Activated naive CD8-positive, alpha-beta T cell treated with anti-CD3 and anti-CD28 coated beads, Interleukin-2, amount 50 U/mL, for 24 hours (primary cell): ENCODE results near the gene CENPQ.
"Not testable (repeated sequence)": the region's sequence is repeated elsewhere in the genome, so short reads cannot be mapped to it uniquely, and the experiment has no call there.

Source experiments
- ATAC-seq: fragments of 150-1000 bp; cut with Tn5 transposase; one replicate; pipeline ENCODE4 v1.10.0; 2021
- DNase-seq: peaks from one replicate; pipeline ENCODE4 v3.0.0; 2021
- H3K27ac Mint-ChIP-seq: one replicate; pipeline ENCODE4 v1.8.0; 2021; ENCODE audit warnings: mild to moderate bottlenecking, mixed read lengths
- H3K27me3 Mint-ChIP-seq: one replicate; pipeline ENCODE4 v1.8.0; 2021; ENCODE audit warnings: mixed read lengths
- H3K36me3 Mint-ChIP-seq: one replicate; pipeline ENCODE4 v1.8.0; 2021; ENCODE audit warnings: low read depth, mixed read lengths
- H3K4me1 Mint-ChIP-seq: one replicate; pipeline ENCODE4 v1.8.0; 2021; ENCODE audit warnings: mixed read lengths
- H3K4me3 Mint-ChIP-seq: one replicate; pipeline ENCODE4 v1.8.0; 2021; ENCODE audit warnings: mild to moderate bottlenecking, moderate library complexity, mixed read lengths
- H3K9me3 Mint-ChIP-seq: one replicate; pipeline ENCODE4 v1.8.0; 2021; ENCODE audit warnings: mixed read lengths

The CENPQ gene

GRCh38 chr6:49479308-49479970, 16.3 kb downstream of the CENPQ start:
- Mint-ChIP-seq H3K27me3 (no peaks in the 10 kb centered on the region), H3K4me1 (no peaks in the 10 kb centered on the region), H3K36me3 (peaks cover 35% of the 10 kb centered on the region), H3K4me3 (no peak overlapping the region), H3K27ac (no peak overlapping the region), H3K9me3 (no peaks in the 10 kb centered on the region)
- ATAC-seq, result no peak
- DNase-seq, result no peak

- not testable (repeated sequence) for ATAC-seq, H3K27ac Mint-ChIP-seq, DNase-seq, H3K4me3 Mint-ChIP-seq, H3K9me3 Mint-ChIP-seq, H3K27me3 Mint-ChIP-seq, H3K4me1 Mint-ChIP-seq
- H3K36me3 Mint-ChIP-seq, result peaks cover 18% of the 10 kb centered on the region
Observed at GRCh38 chr6:49481846-49482245, 18.7 kb downstream of the CENPQ start.

GRCh38 chr6:49483380-49483779, 20.2 kb downstream of the CENPQ start:
- not testable (repeated sequence) for H3K9me3 Mint-ChIP-seq, H3K27ac Mint-ChIP-seq, H3K4me1 Mint-ChIP-seq, ATAC-seq, H3K27me3 Mint-ChIP-seq, DNase-seq, H3K4me3 Mint-ChIP-seq
- peaks cover 20% of the 10 kb centered on the region for H3K36me3 Mint-ChIP-seq

GRCh38 chr6:49490633-49491032, 27.5 kb downstream of the CENPQ start:
- H3K27me3 Mint-ChIP-seq, result no peaks in the 10 kb centered on the region
- H3K9me3 Mint-ChIP-seq, result no peaks in the 10 kb centered on the region
- H3K36me3 Mint-ChIP-seq, result peaks cover 39% of the 10 kb centered on the region
- DNase-seq (no peak), ATAC-seq (no peak)
- no peak overlapping the region for H3K27ac Mint-ChIP-seq
- H3K4me1 Mint-ChIP-seq, result no peaks in the 10 kb centered on the region
- no peak overlapping the region for H3K4me3 Mint-ChIP-seq

- no peak overlapping the region for H3K27ac Mint-ChIP-seq
- no peak overlapping the region for H3K4me3 Mint-ChIP-seq
- H3K27me3 Mint-ChIP-seq, result no peaks in the 10 kb centered on the region
- no peak for DNase-seq
- ATAC-seq, result no peak
- H3K36me3 Mint-ChIP-seq, result peaks cover 9% of the 10 kb centered on the region
- no peaks in the 10 kb centered on the region for H3K4me1 Mint-ChIP-seq
- no peaks in the 10 kb centered on the region for H3K9me3 Mint-ChIP-seq
Observed at GRCh38 chr6:49497304-49497703, 34.1 kb downstream of the CENPQ start.

GRCh38 chr6:49499126-49499525, 36.0 kb downstream of the CENPQ start:
- ATAC-seq, result no peak
- H3K27ac Mint-ChIP-seq, result no peak overlapping the region
- H3K9me3 Mint-ChIP-seq, result no peaks in the 10 kb centered on the region
- peaks cover 2% of the 10 kb centered on the region for H3K36me3 Mint-ChIP-seq
- H3K4me1 Mint-ChIP-seq, result no peaks in the 10 kb centered on the region
- H3K4me3 Mint-ChIP-seq, result no peak overlapping the region
- no peaks in the 10 kb centered on the region for H3K27me3 Mint-ChIP-seq
- DNase-seq, result no peak

GRCh38 chr6:49499623-49500022, 36.5 kb downstream of the CENPQ start, which contains the start of gene GLYATL3:
GLYATL3 (plus strand) TSS chr6:49499923; CDS start chr6:49511991, 12,068 bp downstream.
- Mint-ChIP-seq H3K27me3 (no peaks in the 10 kb centered on the region), H3K27ac (no peak within 1 kb of the TSS), H3K36me3 (peaks cover 2% of the 10 kb centered on the region), H3K9me3 (no peaks in the 10 kb centered on the region), H3K4me1 (no peaks in the 10 kb centered on the region), H3K4me3 (no peak within 1 kb of the TSS)
- DNase-seq (no peak), ATAC-seq (no peak)

GRCh38 chr6:49504666-49505065, 41.5 kb downstream of the CENPQ start:
- H3K4me3 Mint-ChIP-seq, result no peak overlapping the region
- H3K9me3 Mint-ChIP-seq, result no peaks in the 10 kb centered on the region

GRCh38 chr6:49506569-49507111, 43.5 kb downstream of the CENPQ start:
- Mint-ChIP-seq H3K27ac (no peak overlapping the region), H3K36me3 (no peaks in the 10 kb centered on the region), H3K9me3 (no peaks in the 10 kb centered on the region), H3K4me1 (no peaks in the 10 kb centered on the region), H3K4me3 (no peak overlapping the region), H3K27me3 (peaks cover 13% of the 10 kb centered on the region)
- ATAC-seq (no peak), DNase-seq (no peak)

More at GRCh38 chr6:49504666-49505065, 41.5 kb downstream of the CENPQ start:
- Mint-ChIP-seq H3K36me3 (no peaks in the 10 kb centered on the region), H3K27ac (no peak overlapping the region), H3K27me3 (peaks cover 10% of the 10 kb centered on the region), H3K4me1 (no peaks in the 10 kb centered on the region)
- ATAC-seq (no peak), DNase-seq (no peak)

- Mint-ChIP-seq H3K4me1 (no peaks in the 10 kb centered on the region), H3K27ac (no peak overlapping the region), H3K4me3 (no peak overlapping the region), H3K27me3 (peaks cover 21% of the 10 kb centered on the region), H3K36me3 (no peaks in the 10 kb centered on the region), H3K9me3 (no peaks in the 10 kb centered on the region)
- no peak for ATAC-seq
- no peak for DNase-seq
Observed at GRCh38 chr6:49509342-49509741, 46.2 kb downstream of the CENPQ start.

GRCh38 chr6:49513153-49513989, 50.2 kb downstream of the CENPQ start:
- no peak for DNase-seq
- H3K27ac Mint-ChIP-seq, result no peak overlapping the region
- no peak overlapping the region for H3K4me3 Mint-ChIP-seq
- no peaks in the 10 kb centered on the region for H3K9me3 Mint-ChIP-seq
- H3K36me3 Mint-ChIP-seq, result no peaks in the 10 kb centered on the region
- H3K27me3 Mint-ChIP-seq, result peaks cover 12% of the 10 kb centered on the region
- no peaks in the 10 kb centered on the region for H3K4me1 Mint-ChIP-seq
- no peak for ATAC-seq

- no peak overlapping the region for H3K4me3 Mint-ChIP-seq
- peaks cover 12% of the 10 kb centered on the region for H3K27me3 Mint-ChIP-seq
- H3K27ac Mint-ChIP-seq, result no peak overlapping the region
- DNase-seq, result no peak
- no peaks in the 10 kb centered on the region for H3K4me1 Mint-ChIP-seq
- no peaks in the 10 kb centered on the region for H3K36me3 Mint-ChIP-seq
- ATAC-seq, result no peak
- H3K9me3 Mint-ChIP-seq, result no peaks in the 10 kb centered on the region
Observed at GRCh38 chr6:49514571-49515484, 51.7 kb downstream of the CENPQ start.

GRCh38 chr6:49515485-49516146, 52.4 kb downstream of the CENPQ start:
- no peaks in the 10 kb centered on the region for H3K9me3 Mint-ChIP-seq
- H3K4me3 Mint-ChIP-seq, result no peak overlapping the region
- H3K27ac Mint-ChIP-seq, result no peak overlapping the region
- H3K4me1 Mint-ChIP-seq, result no peaks in the 10 kb centered on the region
- peaks cover 14% of the 10 kb centered on the region for H3K27me3 Mint-ChIP-seq
- no peak for ATAC-seq
- DNase-seq, result no peak
- H3K36me3 Mint-ChIP-seq, result no peaks in the 10 kb centered on the region

GRCh38 chr6:49516147-49516505, 53.0 kb downstream of the CENPQ start:
- H3K4me1 Mint-ChIP-seq, result no peaks in the 10 kb centered on the region
- peaks cover 14% of the 10 kb centered on the region for H3K27me3 Mint-ChIP-seq
- DNase-seq, result no peak
- no peak overlapping the region for H3K4me3 Mint-ChIP-seq
- no peaks in the 10 kb centered on the region for H3K36me3 Mint-ChIP-seq
- H3K27ac Mint-ChIP-seq, result no peak overlapping the region
- no peaks in the 10 kb centered on the region for H3K9me3 Mint-ChIP-seq
- no peak for ATAC-seq
